Naive thymus-derived CD8-positive, alpha-beta T cell (primary cell): ENCODE data around the gene GALNS. TPM values are rescaled to one million over a fixed set of nuclear protein-coding genes. Genes with fewer than 3 reads are reported as not detected.

Source experiments
- ATAC-seq, 2 donors: fragments of 150-1000 bp; cut with Tn5 transposase in 1 of 2; sonication (Bioruptor Pico), chemical (Tn5 transposase) in 1 of 2; 1 replicate in 1 of 2; 2 replicates in 1 of 2; pipeline ENCODE4 v1.10.0; 2021; ENCODE audit warnings: mild to moderate bottlenecking in 2 of 2, moderate library complexity in 2 of 2
- POLR2A ChIA-PET: fragments of 350-600 bp; sonication (Branson Sonifier 250); formaldehyde crosslinking; loops from one replicate; lab custom pipeline; 2021; ENCODE audit warnings: antibody characterized with exemption; lab: Charles Lee
- DNase-seq, 10 donors: peaks; one replicate each; pipeline versions ENCODE4 v3.0.0 to v3.0.0-alpha.2; 2020 to 2022
- H3K27ac Mint-ChIP-seq, 10 donors: one replicate each; pipeline ENCODE4 v1.8.0; 2020 to 2022; ENCODE audit warnings: mild to moderate bottlenecking in 10 of 10, mixed read lengths in 10 of 10, moderate library complexity in 4 of 10, inconsistent platforms in 1 of 10
- H3K27me3 Mint-ChIP-seq, 5 donors: one replicate each; pipeline ENCODE4 v1.8.0; 2021 to 2022; ENCODE audit warnings: mixed read lengths in 5 of 5
- H3K36me3 Mint-ChIP-seq, 3 donors: one replicate each; pipeline ENCODE4 v1.8.0; 2020 to 2022; ENCODE audit warnings: mixed read lengths in 3 of 3, mild to moderate bottlenecking in 2 of 3, inconsistent platforms in 1 of 3
- H3K4me1 Mint-ChIP-seq, 4 donors: one replicate each; pipeline ENCODE4 v1.8.0; 2021 to 2022; ENCODE audit warnings: mixed read lengths in 4 of 4
- H3K4me3 Mint-ChIP-seq, 10 donors: one replicate each; pipeline ENCODE4 v1.8.0; 2020 to 2022; ENCODE audit warnings: mild to moderate bottlenecking in 10 of 10, mixed read lengths in 10 of 10, moderate library complexity in 6 of 10, inconsistent platforms in 1 of 10
- H3K9me3 Mint-ChIP-seq, 9 donors: one replicate each; pipeline ENCODE4 v1.8.0; 2020 to 2022; ENCODE audit warnings: mixed read lengths in 9 of 9, mild to moderate bottlenecking in 3 of 9, inconsistent platforms in 1 of 9, moderate library complexity in 1 of 9
- polyA plus RNA-seq, 3 donors: library from polyadenylated mRNA; unstranded; fragments of 300-500 nt; fragmentation: Illumina TruSeq; gene quantifications; one replicate each; pipeline ENCODE4 v1.2.3, GENCODE V29; 2021
- total RNA-seq, 8 experiments: library from RNA in 2 of 8; stranded (reverse) in 2 of 8; gene quantifications; one replicate each; pipeline ENCODE4 v1.2.3 and lab custom pipeline; 2021 to 2026

GALNS gene
- total and polyA plus RNA-seq, 5 experiments from 2014 or later: 7.8 to 53.5 (median 11.9) TPM

DNA sequence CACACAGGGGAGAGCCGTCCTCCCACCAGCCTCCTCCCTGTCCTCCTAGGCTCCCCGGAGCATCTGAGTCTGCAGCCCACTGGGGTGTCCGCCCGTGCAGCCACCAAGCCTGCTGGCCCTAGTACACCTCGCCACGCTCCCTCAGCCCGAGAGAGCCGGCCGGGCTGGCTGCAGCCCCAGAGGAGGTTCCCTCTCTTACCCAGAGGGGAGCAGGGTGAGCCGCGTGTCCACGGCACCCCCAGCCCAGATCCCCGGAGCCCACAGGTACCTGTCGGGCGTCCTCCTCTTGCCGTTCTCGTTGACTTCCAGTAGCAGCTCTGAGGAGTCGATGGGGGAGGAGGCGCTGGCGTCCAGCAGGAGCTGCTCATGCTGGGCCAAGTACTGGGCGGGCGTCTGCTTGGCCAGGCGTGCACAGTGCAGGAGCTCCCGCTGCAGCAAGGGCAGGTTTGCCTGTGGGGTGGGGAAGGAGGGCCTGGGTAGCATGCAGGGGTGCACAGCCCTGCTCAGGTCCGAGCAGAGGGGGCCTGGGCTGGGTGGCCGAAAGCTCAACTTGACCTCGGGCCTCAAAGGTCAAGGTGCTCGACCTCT lies 29.0 kb upstream of the GALNS start:
- DNase-seq (no peak), ATAC-seq (no peak)
- Mint-ChIP-seq H3K27ac (no peak overlapping the region), H3K9me3 (no peaks in the 10 kb centered on the region), H3K4me3 (no peak overlapping the region), H3K36me3 (no peaks in the 10 kb centered on the region), H3K27me3 (no peaks in the 10 kb centered on the region), H3K4me1 (peaks cover 0 to 7% (median 5%) of the 10 kb centered on the region in 4 donors)
- POLR2A ChIA-PET: no interaction called here

DNA sequence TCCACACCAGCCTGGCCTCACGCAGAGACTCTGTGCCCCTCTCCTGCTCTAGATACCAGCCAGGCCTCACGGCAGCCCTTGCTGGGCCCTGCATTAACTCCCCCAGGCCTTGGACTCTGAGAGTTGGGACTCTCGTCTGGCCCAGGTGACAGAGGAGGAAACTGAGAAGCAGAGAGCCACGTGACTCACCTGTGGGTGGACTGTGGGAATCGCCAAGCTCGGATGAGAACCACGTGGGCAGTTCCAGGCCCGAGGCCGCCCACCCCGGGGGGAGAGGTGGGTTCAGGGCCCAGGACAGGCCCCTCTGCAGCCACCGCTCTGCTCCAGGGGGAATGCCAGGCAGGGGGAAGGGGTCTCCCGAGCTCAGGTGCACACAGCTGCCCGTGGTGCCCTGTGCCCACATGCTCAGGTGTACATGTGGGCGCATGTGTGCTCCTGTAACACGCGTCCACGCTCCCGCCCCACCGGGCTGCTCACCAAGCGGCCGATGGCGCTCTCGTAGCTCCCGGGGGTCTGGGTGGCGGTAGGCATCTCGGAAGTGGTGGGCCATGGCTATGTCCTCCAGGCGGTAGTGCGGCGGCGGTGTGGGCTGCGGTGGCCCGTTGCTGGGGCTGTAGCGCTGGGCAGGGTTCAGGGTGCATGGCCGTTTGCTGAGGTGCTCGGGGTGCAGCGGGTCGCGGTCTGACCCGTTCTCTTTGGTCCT lies 28.0 kb upstream of the GALNS start:
- H3K4me3 Mint-ChIP-seq: no peak overlapping the region
- POLR2A ChIA-PET: no interaction called here
- ATAC-seq: no peak
- peaks cover 0 to 7% (median 5%) of the 10 kb centered on the region in 4 donors for H3K4me1 Mint-ChIP-seq
- H3K36me3 Mint-ChIP-seq: no peaks in the 10 kb centered on the region
- no peak overlapping the region for H3K27ac Mint-ChIP-seq
- H3K9me3 Mint-ChIP-seq: no peaks in the 10 kb centered on the region
- H3K27me3 Mint-ChIP-seq: no peaks in the 10 kb centered on the region
- DNase-seq: no peak

DNA sequence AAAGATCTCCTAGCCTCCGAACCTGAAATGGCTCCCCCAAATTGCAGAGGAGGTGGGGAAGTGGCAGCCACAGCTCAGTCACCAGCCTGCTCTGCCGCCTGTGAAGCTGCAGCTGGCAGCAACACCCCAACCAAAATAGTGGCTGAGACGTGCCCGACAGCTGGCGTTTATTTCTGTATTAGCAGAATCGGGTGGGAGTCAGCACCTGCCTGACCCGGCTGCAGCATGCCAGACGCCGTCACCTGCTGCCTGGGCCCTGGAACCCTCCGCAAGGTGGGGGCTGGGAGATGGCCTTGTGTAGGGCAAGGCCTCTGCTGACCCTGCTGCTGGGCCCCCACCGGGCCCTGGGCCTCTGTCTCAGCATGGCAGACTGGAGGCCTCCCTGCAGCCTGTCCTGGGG lies 27.2 kb upstream of the GALNS start:
- DNase-seq: no peak
- no peak overlapping the region for H3K4me3 Mint-ChIP-seq
- H3K27me3 Mint-ChIP-seq: no peaks in the 10 kb centered on the region
- H3K9me3 Mint-ChIP-seq: no peaks in the 10 kb centered on the region
- no peak for ATAC-seq
- POLR2A ChIA-PET: no interaction called here
- peaks cover 0 to 7% (median 5%) of the 10 kb centered on the region in 4 donors for H3K4me1 Mint-ChIP-seq
- no peaks in the 10 kb centered on the region for H3K36me3 Mint-ChIP-seq
- no peak overlapping the region for H3K27ac Mint-ChIP-seq

GRCh38 chr16:88883117-88883895 lies 26.6 kb upstream of the GALNS start:
- Mint-ChIP-seq H3K4me3 (no peak overlapping the region), H3K4me1 (peaks cover 0 to 7% (median 5%) of the 10 kb centered on the region in 4 donors), H3K36me3 (no peaks in the 10 kb centered on the region), H3K27me3 (no peaks in the 10 kb centered on the region), H3K9me3 (no peaks in the 10 kb centered on the region), H3K27ac (no peak overlapping the region)
- DNase-seq (no peak), ATAC-seq (no peak)
- POLR2A ChIA-PET: no interaction called here

GRCh38 chr16:88882358-88883030 lies 25.7 kb upstream of the GALNS start:
- no peak overlapping the region for H3K4me3 Mint-ChIP-seq
- no peaks in the 10 kb centered on the region for H3K9me3 Mint-ChIP-seq
- no peaks in the 10 kb centered on the region for H3K27me3 Mint-ChIP-seq
- POLR2A ChIA-PET: interaction anchor here (1.9 kb wide), 1 partner anchor 25 kb away, joined by 5 read pairs; the partner anchor contains the start of genes GALNS and TRAPPC2L
- no peak for ATAC-seq
- no peaks in the 10 kb centered on the region for H3K36me3 Mint-ChIP-seq
- H3K27ac Mint-ChIP-seq: no peak overlapping the region
- H3K4me1 Mint-ChIP-seq: peaks cover 0 to 7% (median 5%) of the 10 kb centered on the region in 4 donors
- DNase-seq: no peak

DNA sequence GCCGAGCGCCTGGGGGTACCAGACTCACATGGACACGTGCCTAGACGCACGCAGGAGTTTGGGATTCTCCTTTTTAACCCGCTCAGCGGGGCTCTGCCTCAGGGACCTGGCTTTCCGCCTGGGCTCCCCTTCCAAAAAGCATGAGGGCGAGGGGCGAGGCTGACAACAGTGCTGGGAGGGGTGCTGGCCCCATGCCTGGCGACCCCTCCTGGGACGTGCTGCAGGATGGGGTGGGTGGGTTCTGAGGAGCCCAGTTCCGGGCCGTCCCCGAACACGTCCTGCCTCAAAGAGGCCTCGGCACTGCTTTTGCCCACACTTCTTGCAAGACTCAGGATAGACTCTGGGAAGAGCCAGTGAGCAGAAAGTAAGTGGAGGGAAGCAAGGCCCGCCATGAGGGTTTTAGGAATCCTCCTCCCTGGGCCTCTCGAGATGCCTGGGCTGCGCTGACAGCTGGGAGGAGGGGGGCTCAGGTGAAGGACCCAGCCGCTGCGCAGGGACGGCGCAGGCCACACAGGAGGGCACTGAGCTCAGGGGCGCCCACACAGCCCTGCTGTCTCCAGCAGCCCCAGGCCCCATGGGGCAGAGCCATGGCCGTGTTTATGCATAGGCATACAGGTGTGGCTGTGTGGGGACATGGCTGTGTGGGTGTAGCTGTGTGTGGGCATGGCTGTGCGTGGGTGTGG lies 25.1 kb upstream of the GALNS start:
- Mint-ChIP-seq H3K9me3 (no peaks in the 10 kb centered on the region), H3K27ac (no peak overlapping the region), H3K4me3 (no peak overlapping the region), H3K4me1 (peaks cover 0 to 7% (median 5%) of the 10 kb centered on the region in 4 donors), H3K36me3 (no peaks in the 10 kb centered on the region), H3K27me3 (no peaks in the 10 kb centered on the region)
- ATAC-seq (no peak), DNase-seq (no peak)
- POLR2A ChIA-PET: interaction anchor here (1.9 kb wide), 1 partner anchor 24 kb away, joined by 5 read pairs; the partner anchor contains the start of genes GALNS and TRAPPC2L

- Mint-ChIP-seq H3K9me3 (no peaks in the 10 kb centered on the region), H3K27ac (no peak overlapping the region), H3K27me3 (no peaks in the 10 kb centered on the region), H3K4me3 (no peak overlapping the region), H3K4me1 (peaks cover 0 to 7% (median 5%) of the 10 kb centered on the region in 4 donors), H3K36me3 (no peaks in the 10 kb centered on the region)
- POLR2A ChIA-PET: interaction anchor here (1.9 kb wide), 1 partner anchor 24 kb away, joined by 5 read pairs; the partner anchor contains the start of genes GALNS and TRAPPC2L
- ATAC-seq: no peak
- no peak for DNase-seq
Measured at GRCh38 chr16:88881007-88881615, 24.4 kb upstream of the GALNS start.

GRCh38 chr16:88880226-88881006 lies 23.7 kb upstream of the GALNS start:
- ATAC-seq (no peak), DNase-seq (no peak)
- Mint-ChIP-seq H3K4me1 (peaks cover 0 to 7% (median 5%) of the 10 kb centered on the region in 4 donors), H3K27me3 (no peaks in the 10 kb centered on the region), H3K27ac (peak overlapping the region in 1 of 10 donors; percentile 11), H3K36me3 (no peaks in the 10 kb centered on the region), H3K9me3 (no peaks in the 10 kb centered on the region), H3K4me3 (no peak overlapping the region)
- POLR2A ChIA-PET: interaction anchor here (1.9 kb wide), 1 partner anchor 23 kb away, joined by 5 read pairs; the partner anchor contains the start of genes GALNS and TRAPPC2L

GRCh38 chr16:88879788-88880055 lies 23.0 kb upstream of the GALNS start:
- POLR2A ChIA-PET: no interaction called here
- Mint-ChIP-seq H3K27ac (no peak overlapping the region), H3K36me3 (no peaks in the 10 kb centered on the region), H3K9me3 (no peaks in the 10 kb centered on the region), H3K4me1 (peaks cover 0 to 7% (median 5%) of the 10 kb centered on the region in 4 donors), H3K4me3 (no peak overlapping the region), H3K27me3 (no peaks in the 10 kb centered on the region)
- DNase-seq (no peak), ATAC-seq (no peak)

DNA sequence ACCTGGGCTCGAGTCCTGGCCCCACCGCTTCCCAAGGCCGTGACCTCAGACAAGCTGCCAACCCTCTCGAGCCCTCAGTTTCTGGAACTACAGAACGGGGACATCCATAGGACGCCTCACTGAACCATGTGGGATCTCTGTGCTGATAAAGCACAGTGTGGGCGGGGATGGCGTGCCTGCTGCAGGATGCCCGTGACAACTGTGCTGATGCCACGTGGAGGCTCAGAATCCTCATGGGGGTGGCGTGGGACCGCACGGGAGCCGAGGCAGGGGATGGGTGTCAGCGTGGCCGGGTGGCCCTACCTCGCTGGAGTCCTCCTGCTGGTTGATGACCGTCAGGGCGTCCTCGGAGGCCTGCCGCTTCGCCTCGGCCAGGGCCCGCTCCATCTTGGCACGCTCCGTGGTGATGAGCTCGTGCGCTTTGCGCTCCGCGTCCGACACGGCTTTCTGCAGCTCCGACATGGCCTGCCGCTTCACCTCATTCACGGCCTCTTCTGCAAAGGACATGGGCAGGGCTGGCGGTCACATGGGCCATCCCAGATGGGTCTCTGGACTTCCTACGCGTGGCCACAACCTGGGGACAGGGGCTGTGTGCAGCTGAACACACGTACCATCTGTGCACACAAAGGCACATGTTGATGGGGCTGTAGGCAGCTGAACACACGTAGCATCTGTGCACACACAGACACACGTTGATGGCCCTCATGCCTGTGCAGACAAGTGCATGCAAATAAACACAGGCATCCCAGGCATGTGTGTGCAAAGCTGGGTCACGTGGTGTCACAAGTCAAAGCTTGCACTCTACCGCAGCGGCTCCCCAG lies 22.4 kb upstream of the GALNS start:
- POLR2A ChIA-PET: no interaction called here
- Mint-ChIP-seq H3K9me3 (no peaks in the 10 kb centered on the region), H3K27ac (no peak overlapping the region), H3K4me3 (no peak overlapping the region), H3K27me3 (no peaks in the 10 kb centered on the region), H3K4me1 (peaks cover 0 to 7% (median 5%) of the 10 kb centered on the region in 4 donors), H3K36me3 (no peaks in the 10 kb centered on the region)
- DNase-seq (no peak), ATAC-seq (no peak)

DNA sequence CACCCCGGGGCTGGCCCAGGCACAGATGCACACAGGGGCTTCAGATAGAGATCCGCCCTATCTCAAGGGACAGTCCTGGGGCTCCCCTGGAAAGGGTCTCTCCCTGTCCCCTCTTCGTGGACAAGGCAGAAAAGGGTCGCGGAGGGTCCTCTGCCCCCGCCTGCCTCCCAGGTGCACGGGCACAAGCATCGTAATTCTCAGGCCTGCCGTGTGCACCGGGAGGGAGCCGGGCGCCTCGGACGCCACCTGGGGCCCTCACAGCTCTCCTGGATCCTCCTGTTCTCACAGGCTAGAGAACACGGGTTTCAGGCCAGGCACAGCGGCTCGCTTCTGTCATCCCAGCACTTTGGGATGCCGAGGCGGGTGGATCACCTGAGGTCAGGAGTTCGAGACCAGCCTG lies 21.6 kb upstream of the GALNS start:
- Mint-ChIP-seq H3K27me3 (no peaks in the 10 kb centered on the region), H3K27ac (no peak overlapping the region), H3K4me3 (no peak overlapping the region), H3K9me3 (no peaks in the 10 kb centered on the region), H3K36me3 (no peaks in the 10 kb centered on the region), H3K4me1 (peaks cover 0 to 7% (median 5%) of the 10 kb centered on the region in 4 donors)
- no peak for ATAC-seq
- DNase-seq: no peak
- POLR2A ChIA-PET: no interaction called here
